Activated B cell treated with CpG ODN at 0.5 μM for 24 hours (primary cell): ENCODE measurements around the gene CUL3. TPM values are rescaled to one million over a fixed set of nuclear protein-coding genes. Genes with fewer than 3 reads are reported as not detected.
"Not testable (repeated sequence)": the region's sequence is repeated elsewhere in the genome, so short reads cannot be mapped to it uniquely, and the experiment has no call there.

Source experiments
- ATAC-seq: fragments of 200-7000 bp; cut with Tn5 transposase; one replicate; pipeline ENCODE4 v1.10.0; 2021; ENCODE audit warnings: low read depth, mild to moderate bottlenecking, moderate library complexity
- CTCF ChIA-PET: fragments of 350-600 bp; sonication (Branson Sonifier 250); formaldehyde crosslinking; loops from one replicate; lab custom pipeline; 2021; ENCODE audit warnings: antibody characterized with exemption; lab: Charles Lee
- POLR2A ChIA-PET: fragments of 350-600 bp; sonication (Branson Sonifier 250); formaldehyde crosslinking; loops from one replicate; lab custom pipeline; 2021; ENCODE audit warnings: antibody characterized with exemption; lab: Charles Lee
- DNase-seq: peaks from one replicate; pipeline ENCODE4 v3.0.0; 2022
- H3K27ac Mint-ChIP-seq: one replicate; pipeline ENCODE4 v1.8.0; 2020; ENCODE audit warnings: mixed read lengths
- H3K27me3 Mint-ChIP-seq: one replicate; pipeline ENCODE4 v1.8.0; 2021; ENCODE audit warnings: mixed read lengths
- H3K36me3 Mint-ChIP-seq: one replicate; pipeline ENCODE4 v1.8.0; 2021; ENCODE audit warnings: low read depth, mixed read lengths
- H3K4me1 Mint-ChIP-seq: one replicate; pipeline ENCODE4 v1.8.0; 2021; ENCODE audit warnings: mixed read lengths
- H3K4me3 Mint-ChIP-seq: one replicate; pipeline ENCODE4 v1.8.0; 2020; ENCODE audit warnings: mild to moderate bottlenecking, mixed read lengths
- H3K9me3 Mint-ChIP-seq: one replicate; pipeline ENCODE4 v1.8.0; 2020; ENCODE audit warnings: mixed read lengths
- CTCF ChIP-seq: fragments of 200-600 bp; IDR thresholded peaks from one replicate; pipeline ENCODE4 v1.8.0; 2022; ENCODE audit warnings: antibody characterized with exemption, mild to moderate bottlenecking
- intact Hi-C: fragments of 100-400 bp; cut with micrococcal nuclease; formaldehyde crosslinking; loops from one replicate; pipeline ENCODE4 v1.15.1; 2024
- total RNA-seq: library from RNA; stranded (reverse); gene quantifications from 2 replicates; pipeline ENCODE4 v1.2.3, GENCODE V29; 2022

CUL3 gene
- total RNA-seq, 1 donor from 2014 or later = 114 TPM

- no peaks in the 10 kb centered on the region for H3K9me3 Mint-ChIP-seq
- H3K27ac Mint-ChIP-seq = no peak overlapping the region
- intact Hi-C loops = loop anchor here (5.0 kb wide), 1 partner anchor 34 kb away; no protein-coding TSS in a partner anchor
- CTCF ChIA-PET = no interaction called here
- no peaks in the 10 kb centered on the region for H3K36me3 Mint-ChIP-seq
- ATAC-seq (no peak), DNase-seq (no peak)
- no peak for TF ChIP-seq CTCF
- H3K4me3 Mint-ChIP-seq = no peak overlapping the region
- H3K4me1 Mint-ChIP-seq = no peaks in the 10 kb centered on the region
- H3K27me3 Mint-ChIP-seq = no peaks in the 10 kb centered on the region
- POLR2A ChIA-PET = no interaction called here
Measured at GRCh38 chr2:224613543-224614286, 28.6 kb upstream of the CUL3 start.

- no peak for TF ChIP-seq CTCF
- no peaks in the 10 kb centered on the region for H3K36me3 Mint-ChIP-seq
- ChIA-PET POLR2A (no interaction called here), CTCF (interaction anchor here (1.4 kb wide), 1 partner anchor 34 kb away, joined by 4 read pairs; no protein-coding TSS in a partner anchor)
- no peaks in the 10 kb centered on the region for H3K9me3 Mint-ChIP-seq
- DNase-seq = no peak
- no peak for ATAC-seq
- H3K27me3 Mint-ChIP-seq = no peaks in the 10 kb centered on the region
- H3K4me1 Mint-ChIP-seq = no peaks in the 10 kb centered on the region
- H3K4me3 Mint-ChIP-seq = no peak overlapping the region
- no peak overlapping the region for H3K27ac Mint-ChIP-seq
- intact Hi-C loops = loop anchor here (1.0 to 5.0 kb wide), 2 partner anchors 35 to 166 kb away; no protein-coding TSS in a partner anchor
Measured at GRCh38 chr2:224612578-224612977, 27.4 kb upstream of the CUL3 start.

DNA sequence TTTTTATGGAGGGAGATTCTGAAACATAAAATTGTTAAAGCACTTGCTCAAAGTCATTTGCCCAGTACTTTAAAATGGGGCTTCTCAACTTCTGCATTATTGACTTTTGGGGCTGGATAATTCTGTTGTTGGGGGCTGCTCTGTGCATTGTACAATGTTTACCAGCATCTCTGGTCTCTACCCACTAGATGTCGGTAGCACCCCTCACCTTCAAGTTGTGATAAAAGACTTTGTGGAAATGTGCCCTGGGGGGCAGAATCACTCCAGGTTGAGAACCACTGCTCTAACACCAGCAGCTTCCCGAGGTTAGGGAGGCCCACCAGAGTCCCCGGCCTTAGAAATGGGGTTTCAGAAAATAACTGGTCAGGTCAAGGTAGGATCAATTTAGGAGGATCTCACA is 26.8 kb upstream of the CUL3 start:
- no peak overlapping the region for H3K4me3 Mint-ChIP-seq
- H3K4me1 Mint-ChIP-seq = no peaks in the 10 kb centered on the region
- H3K27me3 Mint-ChIP-seq = no peaks in the 10 kb centered on the region
- intact Hi-C loops = loop anchor here (1.0 to 5.0 kb wide), 2 partner anchors 35 to 166 kb away; no protein-coding TSS in a partner anchor
- POLR2A ChIA-PET = no interaction called here
- CTCF ChIA-PET = interaction anchor here (1.4 kb wide), 1 partner anchor 35 kb away, joined by 4 read pairs; no protein-coding TSS in a partner anchor
- no peak for TF ChIP-seq CTCF
- no peaks in the 10 kb centered on the region for H3K36me3 Mint-ChIP-seq
- no peak for DNase-seq
- H3K9me3 Mint-ChIP-seq = no peaks in the 10 kb centered on the region
- ATAC-seq = peak; percentile 42
- H3K27ac Mint-ChIP-seq = no peak overlapping the region

DNA sequence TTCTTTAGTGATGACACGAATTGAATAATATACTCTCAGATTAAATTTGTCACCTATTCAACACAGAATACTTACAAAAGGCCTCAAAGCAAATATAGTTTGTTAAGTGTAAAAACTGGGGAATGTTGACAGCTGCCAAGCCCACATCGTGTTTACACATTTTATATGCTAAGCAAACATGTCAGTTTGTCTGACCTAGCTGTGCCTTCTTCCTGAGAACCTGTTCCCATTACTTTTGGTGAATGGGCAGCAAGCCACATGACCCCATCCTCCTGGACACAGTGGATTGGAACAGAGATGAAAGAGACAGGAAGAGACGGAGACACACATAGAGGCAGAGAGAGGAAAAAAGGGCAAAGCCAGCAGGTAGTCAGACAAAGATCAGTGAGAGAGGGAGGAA is 22.9 kb upstream of the CUL3 start:
- no peak for DNase-seq
- intact Hi-C loops = no loop called here
- ATAC-seq = no peak
- Mint-ChIP-seq H3K4me3 (no peak overlapping the region), H3K4me1 (peaks cover under 1% of the 10 kb centered on the region), H3K36me3 (no peaks in the 10 kb centered on the region), H3K9me3 (no peaks in the 10 kb centered on the region), H3K27ac (no peak overlapping the region), H3K27me3 (no peaks in the 10 kb centered on the region)
- CTCF ChIA-PET = no interaction called here
- no peak for TF ChIP-seq CTCF
- POLR2A ChIA-PET = no interaction called here

DNA sequence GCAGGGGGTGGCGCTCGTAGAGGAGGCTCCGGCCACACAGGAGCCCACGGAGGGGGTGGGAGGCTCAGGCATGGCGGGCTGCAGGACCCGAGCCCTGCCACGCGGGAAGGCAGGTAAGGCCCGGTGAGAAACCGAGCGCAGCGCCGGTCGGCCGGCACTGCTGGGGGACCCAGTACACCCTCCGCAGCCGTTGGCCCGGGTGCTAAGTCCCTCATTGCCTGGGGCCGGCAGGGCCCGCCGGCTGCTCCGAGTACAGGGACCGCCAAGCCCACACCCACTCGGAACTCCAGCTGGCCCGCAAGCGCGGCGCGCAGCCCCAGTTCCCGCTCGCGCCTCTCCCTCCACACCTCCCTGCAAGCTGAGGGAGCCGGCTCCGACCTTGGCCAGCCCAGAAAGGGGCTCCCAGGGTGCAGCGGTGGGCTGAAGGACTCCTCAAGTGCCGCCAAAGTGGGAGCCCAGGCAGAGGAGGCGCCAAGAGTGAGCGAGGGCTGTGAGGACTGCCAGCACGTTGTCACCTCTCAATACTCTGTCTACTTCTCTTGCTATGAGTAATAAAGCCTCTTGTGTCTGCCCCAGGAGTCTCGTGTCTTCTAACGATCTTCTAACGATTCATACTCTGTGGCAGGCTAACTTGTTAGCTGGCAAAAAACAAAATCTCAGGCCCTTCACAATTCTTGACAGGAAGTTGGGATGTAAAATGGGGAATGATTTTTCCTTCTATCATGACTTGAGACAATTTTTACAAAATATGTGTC is 18.8 kb upstream of the CUL3 start:
- not testable (repeated sequence) for H3K36me3 Mint-ChIP-seq, DNase-seq, H3K27me3 Mint-ChIP-seq, H3K9me3 Mint-ChIP-seq, H3K4me3 Mint-ChIP-seq, ATAC-seq
- ChIA-PET CTCF (interaction anchor here (0.9 kb wide), 1 partner anchor 47 kb away, joined by 3 read pairs; no protein-coding TSS in a partner anchor), POLR2A (interaction anchor here (4.1 kb wide), 1 partner anchor 18 kb away, joined by 29 read pairs; the partner anchor contains the start of gene CUL3)
- peak overlapping the region; percentile 4 for H3K27ac Mint-ChIP-seq
- intact Hi-C loops = loop anchor here (5.0 kb wide), 1 partner anchor 33 kb away; no protein-coding TSS in a partner anchor
- H3K4me1 Mint-ChIP-seq = peaks cover 14% of the 10 kb centered on the region

- not testable (repeated sequence) for ATAC-seq, H3K9me3 Mint-ChIP-seq, H3K27me3 Mint-ChIP-seq, H3K36me3 Mint-ChIP-seq
- Mint-ChIP-seq H3K4me1 (peaks cover 14% of the 10 kb centered on the region), H3K4me3 (peak overlapping the region; percentile 91), H3K27ac (peak overlapping the region; percentile 86)
- POLR2A ChIA-PET = interaction anchor here (0.7 to 4.1 kb wide), 3 partner anchors 11 to 36 kb away, joined by 3 to 29 read pairs (median 3); partner anchors contain the start of gene CUL3
- DNase-seq = peak; percentile 21
- CTCF ChIA-PET = interaction anchor here (0.9 kb wide), 1 partner anchor 48 kb away, joined by 3 read pairs; no protein-coding TSS in a partner anchor
- intact Hi-C loops = loop anchor here (5.0 kb wide), 1 partner anchor 34 kb away; no protein-coding TSS in a partner anchor
Measured at GRCh38 chr2:224602778-224603375, 17.7 kb upstream of the CUL3 start.
